ENCODE results near the gene PDIK1L. TPM values are rescaled to one million over a fixed set of nuclear protein-coding genes. Genes with fewer than 3 reads are reported as not detected.

PDIK1L gene
- total and polyA plus RNA-seq, 9 of the 15 experiments (the other 6 are each of a cell fraction or from before 2014, with no cell fraction given) = 12.8 to 30.2 (median 21.5) TPM

DNA sequence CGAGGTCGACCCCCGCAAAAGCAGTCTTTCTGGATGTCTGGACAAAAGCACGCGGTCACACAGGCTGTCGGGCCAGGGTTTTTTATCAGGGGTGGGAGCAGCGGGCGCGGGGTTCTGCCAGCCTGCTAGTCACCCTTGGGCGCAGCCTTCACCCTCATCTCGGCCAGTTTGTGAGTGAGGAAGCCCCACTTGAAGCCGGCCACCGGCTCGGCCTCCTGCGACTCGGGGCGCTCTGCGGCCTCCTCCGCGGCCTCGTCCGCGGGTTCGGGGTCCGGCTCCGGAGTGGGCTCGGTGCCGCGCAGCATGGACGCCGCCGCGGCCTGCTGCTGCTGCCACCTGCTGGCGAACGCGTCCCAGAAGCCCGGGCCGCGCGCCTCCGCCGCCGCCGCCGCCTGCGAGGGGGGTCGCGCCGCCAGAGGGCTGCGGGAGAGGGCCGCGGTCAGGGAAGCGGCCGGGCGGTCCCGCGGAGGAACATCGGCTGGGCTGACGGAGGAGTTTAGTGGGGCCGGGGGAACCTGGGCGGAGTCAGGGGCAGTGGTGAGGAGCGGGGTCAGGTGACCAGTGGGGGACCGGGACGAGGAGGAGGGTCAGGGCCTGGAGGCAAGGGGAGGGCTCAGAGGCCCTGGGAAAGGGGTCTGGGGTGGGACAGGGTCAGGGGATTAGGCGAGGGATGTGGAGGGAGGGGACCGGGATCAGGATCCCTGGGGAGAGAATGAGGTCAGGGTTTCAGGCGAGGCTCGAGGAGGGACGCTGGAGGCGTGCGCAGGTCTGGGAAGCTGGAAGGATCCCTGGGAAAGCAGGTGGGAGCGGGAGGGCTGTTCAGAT is 52.6 kb downstream of the PDIK1L start (continued):
- TF ChIP-seq ZZZ3 (IDR thresholded peaks at IDR 0.05) (no peak), ZNF75A (CRISPR knock-in tag; IDR thresholded peaks at IDR 0.05) (no peak), BDP1 (IDR thresholded peaks at IDR 0.05; ENCODE audit: insufficient read depth, insufficient read length) (no peak), GATA2 (CRISPR knock-in tag; IDR thresholded peaks at IDR 0.05) (no peak), SLC30A9 (CRISPR knock-in tag; IDR thresholded peaks at IDR 0.05) (0 out of 2 replicates have a peak, but pooled peaks have one; percentile 29), MEF2A (IDR thresholded peaks at IDR 0.05; ENCODE audit: control insufficient read depth, low read depth, low read length) (no peak), TRIM24 (IDR thresholded peaks at IDR 0.05) (no peak), PYGO2 (tag; IDR thresholded peaks at IDR 0.05) (no peak), TAF15 (IDR thresholded peaks at IDR 0.05; ENCODE audit: low read depth, low read length) (no peak), ZNF324 (CRISPR knock-in tag; IDR thresholded peaks at IDR 0.05) (no peak), ZNF143 (CRISPR knock-in tag; IDR thresholded peaks at IDR 0.05) (no peak), ZNF445 (CRISPR knock-in tag; IDR thresholded peaks at IDR 0.05; ENCODE audit: low read depth) (no peak), POLR2AphosphoS2 (IDR thresholded peaks at IDR 0.05; ENCODE audit: low read length) (no peak), TAL1 (IDR thresholded peaks at IDR 0.05) (no peak), NFIX (CRISPR knock-in tag; IDR thresholded peaks at IDR 0.05; ENCODE audit: low read depth) (no peak), MCM5 (IDR thresholded peaks at IDR 0.05; ENCODE audit: low read depth) (no peak)
- TF ChIP-seq, protein P1, sequence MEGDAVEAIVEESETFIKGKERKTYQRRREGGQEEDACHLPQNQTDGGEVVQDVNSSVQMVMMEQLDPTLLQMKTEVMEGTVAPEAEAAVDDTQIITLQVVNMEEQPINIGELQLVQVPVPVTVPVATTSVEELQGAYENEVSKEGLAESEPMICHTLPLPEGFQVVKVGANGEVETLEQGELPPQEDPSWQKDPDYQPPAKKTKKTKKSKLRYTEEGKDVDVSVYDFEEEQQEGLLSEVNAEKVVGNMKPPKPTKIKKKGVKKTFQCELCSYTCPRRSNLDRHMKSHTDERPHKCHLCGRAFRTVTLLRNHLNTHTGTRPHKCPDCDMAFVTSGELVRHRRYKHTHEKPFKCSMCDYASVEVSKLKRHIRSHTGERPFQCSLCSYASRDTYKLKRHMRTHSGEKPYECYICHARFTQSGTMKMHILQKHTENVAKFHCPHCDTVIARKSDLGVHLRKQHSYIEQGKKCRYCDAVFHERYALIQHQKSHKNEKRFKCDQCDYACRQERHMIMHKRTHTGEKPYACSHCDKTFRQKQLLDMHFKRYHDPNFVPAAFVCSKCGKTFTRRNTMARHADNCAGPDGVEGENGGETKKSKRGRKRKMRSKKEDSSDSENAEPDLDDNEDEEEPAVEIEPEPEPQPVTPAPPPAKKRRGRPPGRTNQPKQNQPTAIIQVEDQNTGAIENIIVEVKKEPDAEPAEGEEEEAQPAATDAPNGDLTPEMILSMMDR (IDR thresholded peaks at IDR 0.05 in 2 of 3, conservative IDR thresholded peaks at IDR 0.05 in 1 of 3; ENCODE audit: insufficient read depth in 2 of 3, low read depth in 1 of 3, low read length in 3 of 3) = peak; percentile 54 to 92 (median 71)
- TF ChIP-seq, protein P2, sequence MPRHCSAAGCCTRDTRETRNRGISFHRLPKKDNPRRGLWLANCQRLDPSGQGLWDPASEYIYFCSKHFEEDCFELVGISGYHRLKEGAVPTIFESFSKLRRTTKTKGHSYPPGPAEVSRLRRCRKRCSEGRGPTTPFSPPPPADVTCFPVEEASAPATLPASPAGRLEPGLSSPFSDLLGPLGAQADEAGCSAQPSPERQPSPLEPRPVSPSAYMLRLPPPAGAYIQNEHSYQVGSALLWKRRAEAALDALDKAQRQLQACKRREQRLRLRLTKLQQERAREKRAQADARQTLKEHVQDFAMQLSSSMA (CRISPR knock-in tag; IDR thresholded peaks at IDR 0.05) = no peak
- TF ChIP-seq, protein P3, sequence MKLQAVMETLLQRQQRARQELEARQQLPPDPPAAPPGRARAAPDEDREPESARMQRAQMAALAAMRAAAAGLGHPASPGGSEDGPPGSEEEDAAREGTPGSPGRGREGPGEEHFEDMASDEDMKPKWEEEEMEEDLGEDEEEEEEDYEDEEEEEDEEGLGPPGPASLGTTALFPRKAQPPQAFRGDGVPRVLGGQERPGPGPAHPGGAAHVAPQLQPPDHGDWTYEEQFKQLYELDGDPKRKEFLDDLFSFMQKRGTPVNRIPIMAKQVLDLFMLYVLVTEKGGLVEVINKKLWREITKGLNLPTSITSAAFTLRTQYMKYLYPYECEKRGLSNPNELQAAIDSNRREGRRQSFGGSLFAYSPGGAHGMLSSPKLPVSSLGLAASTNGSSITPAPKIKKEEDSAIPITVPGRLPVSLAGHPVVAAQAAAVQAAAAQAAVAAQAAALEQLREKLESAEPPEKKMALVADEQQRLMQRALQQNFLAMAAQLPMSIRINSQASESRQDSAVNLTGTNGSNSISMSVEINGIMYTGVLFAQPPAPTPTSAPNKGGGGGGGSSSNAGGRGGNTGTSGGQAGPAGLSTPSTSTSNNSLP (IDR thresholded peaks at IDR 0.05; ENCODE audit: borderline replicate concordance, low read depth, low read length) = no peak
- TF ChIP-seq, protein P4, sequence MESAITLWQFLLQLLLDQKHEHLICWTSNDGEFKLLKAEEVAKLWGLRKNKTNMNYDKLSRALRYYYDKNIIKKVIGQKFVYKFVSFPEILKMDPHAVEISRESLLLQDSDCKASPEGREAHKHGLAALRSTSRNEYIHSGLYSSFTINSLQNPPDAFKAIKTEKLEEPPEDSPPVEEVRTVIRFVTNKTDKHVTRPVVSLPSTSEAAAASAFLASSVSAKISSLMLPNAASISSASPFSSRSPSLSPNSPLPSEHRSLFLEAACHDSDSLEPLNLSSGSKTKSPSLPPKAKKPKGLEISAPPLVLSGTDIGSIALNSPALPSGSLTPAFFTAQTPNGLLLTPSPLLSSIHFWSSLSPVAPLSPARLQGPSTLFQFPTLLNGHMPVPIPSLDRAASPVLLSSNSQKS (CRISPR knock-in tag; IDR thresholded peaks at IDR 0.05) = no peak
- TF ChIP-seq, protein P5, sequence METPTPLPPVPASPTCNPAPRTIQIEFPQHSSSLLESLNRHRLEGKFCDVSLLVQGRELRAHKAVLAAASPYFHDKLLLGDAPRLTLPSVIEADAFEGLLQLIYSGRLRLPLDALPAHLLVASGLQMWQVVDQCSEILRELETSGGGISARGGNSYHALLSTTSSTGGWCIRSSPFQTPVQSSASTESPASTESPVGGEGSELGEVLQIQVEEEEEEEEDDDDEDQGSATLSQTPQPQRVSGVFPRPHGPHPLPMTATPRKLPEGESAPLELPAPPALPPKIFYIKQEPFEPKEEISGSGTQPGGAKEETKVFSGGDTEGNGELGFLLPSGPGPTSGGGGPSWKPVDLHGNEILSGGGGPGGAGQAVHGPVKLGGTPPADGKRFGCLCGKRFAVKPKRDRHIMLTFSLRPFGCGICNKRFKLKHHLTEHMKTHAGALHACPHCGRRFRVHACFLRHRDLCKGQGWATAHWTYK (CRISPR knock-in tag; IDR thresholded peaks at IDR 0.05) = peak; percentile 78; the same call in 1 of the 2 replicates
